SU-DHL-6 (cell line): ENCODE measurements around the gene FAN1.

ENCODE experiments used
- H2AFZ ChIP-seq: fragments of 200-600 bp; sonication (generic); 2 replicates; pipeline ENCODE4 v1.6.1; 2014; ENCODE audit warnings: low read depth, mild to moderate bottlenecking, moderate library complexity, mixed read lengths, antibody characterized with exemption, low read length; ENCODE audit not compliant: severe bottlenecking
- H3F3A ChIP-seq: fragments of 200-600 bp; shearing (Covaris generic); 2 replicates; pipeline ENCODE4 v1.6.0; 2016; ENCODE audit warnings: antibody characterized with exemption, mild to moderate bottlenecking; ENCODE audit not compliant: insufficient read depth
- H3K27ac ChIP-seq: fragments of 200-600 bp; sonication (generic); 2 replicates; pipeline ENCODE4 v1.5.1; 2016; ENCODE audit warnings: low read depth, mild to moderate bottlenecking, low read length, moderate library complexity, mixed read lengths
- H3K27me3 ChIP-seq: fragments of 200-600 bp; sonication (generic), shearing (Covaris generic); 2 replicates; pipeline ENCODE4 v1.6.0; 2014; ENCODE audit warnings: mild to moderate bottlenecking, low read length
- H3K36me3 ChIP-seq: fragments of 200-600 bp; sonication (generic); 2 replicates; pipeline ENCODE4 v1.6.1; 2014; ENCODE audit warnings: mild to moderate bottlenecking, low read length, mixed read lengths
- H3K4me2 ChIP-seq: fragments of 300-600, 200-600 bp; shearing (Covaris generic), sonication (generic); 2 replicates; pipeline ENCODE4 v1.6.0; 2014; ENCODE audit warnings: low read length, low read depth, mild to moderate bottlenecking; ENCODE audit not compliant: poor library complexity, severe bottlenecking
- H3K4me3 ChIP-seq: fragments of 200-600 bp; sonication (generic); 2 replicates; pipeline ENCODE4 v1.5.1; 2014; ENCODE audit warnings: antibody characterized with exemption, low read length, mild to moderate bottlenecking, mixed read lengths; ENCODE audit not compliant: insufficient read depth, poor library complexity, severe bottlenecking
- H3K79me2 ChIP-seq: fragments of 200-600 bp; sonication (generic); 2 replicates; pipeline ENCODE4 v1.6.1; 2014; ENCODE audit warnings: mild to moderate bottlenecking, low read length, moderate library complexity; ENCODE audit not compliant: insufficient read depth
- H3K9ac ChIP-seq: fragments of 200-600 bp; sonication (generic); 2 replicates; pipeline ENCODE4 v1.7.0; 2014; ENCODE audit warnings: mild to moderate bottlenecking, low read length
- H3K9me2 ChIP-seq: fragments of 200-600 bp; sonication (generic); replicated peaks from 2 replicates; pipeline ENCODE4 v1.6.1; 2014; ENCODE audit warnings: low read length; ENCODE audit not compliant: insufficient read depth
- H3K9me3 ChIP-seq: fragments of 200-600 bp; sonication (generic); 2 replicates; pipeline ENCODE4 v1.6.1; 2014; ENCODE audit warnings: low read length, mixed read lengths; ENCODE audit not compliant: insufficient read depth
- H4K20me1 ChIP-seq: fragments of 200-600 bp; sonication (generic); 2 replicates; pipeline ENCODE4 v1.6.1; 2014; ENCODE audit warnings: low read depth, mild to moderate bottlenecking, antibody characterized with exemption, low read length, moderate library complexity, mixed read lengths
- EZH2phosphoT487 ChIP-seq: fragments of 200-600 bp; sonication (generic), shearing (Covaris generic); conservative IDR thresholded peaks from 2 replicates; pipeline ENCODE4 v1.6.1; 2018; ENCODE audit warnings: mild to moderate bottlenecking, antibody characterized with exemption, low read length, moderate library complexity, mixed read lengths
- TF ChIP-seq, protein P1 (sequence below): fragments of 200-600 bp; sonication (generic); IDR thresholded peaks from one replicate; pipeline ENCODE4 v1.5.1; 2017; ENCODE audit warnings: antibody characterized with exemption, mild to moderate bottlenecking, low read length, moderate library complexity; ENCODE audit not compliant: insufficient read depth, poor library complexity, severe bottlenecking

FAN1 gene

DNA sequence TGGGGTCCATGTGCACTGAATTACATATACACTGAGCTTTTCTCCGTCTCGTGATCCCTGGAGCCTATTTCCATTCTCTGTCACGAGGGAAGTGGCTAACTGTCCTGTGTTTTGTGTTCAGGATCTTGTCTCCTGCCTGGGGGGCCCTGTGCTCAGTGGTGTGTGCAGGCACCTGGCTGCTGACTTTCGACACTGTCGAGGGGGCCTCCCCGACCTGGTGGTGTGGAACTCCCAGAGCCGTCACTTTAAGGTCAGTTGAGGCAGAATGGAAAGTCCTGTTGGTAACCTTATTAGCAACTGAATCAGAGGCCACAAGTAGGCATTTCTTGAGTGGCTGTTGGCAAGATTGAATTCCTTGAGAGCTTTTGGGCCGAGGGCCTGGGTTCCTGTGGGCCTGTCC, 26.7 kb downstream of the FAN1 start:
- Histone ChIP-seq H3F3A (no peaks in the 10 kb centered on the region), H3K4me3 (no peak overlapping the region), H3K79me2 (no peaks in the 10 kb centered on the region), H3K27me3 (no peaks in the 10 kb centered on the region), H4K20me1 (no peaks in the 10 kb centered on the region), H3K27ac (no peak overlapping the region), H2AFZ (no peak overlapping the region), H3K9me3 (no peaks in the 10 kb centered on the region), H3K9ac (no peak overlapping the region), H3K36me3 (no peaks in the 10 kb centered on the region), H3K4me2 (no peak overlapping the region), H3K9me2 (no peaks in the 10 kb centered on the region)
- no peak for TF ChIP-seq EZH2phosphoT487
- TF ChIP-seq, protein P1, sequence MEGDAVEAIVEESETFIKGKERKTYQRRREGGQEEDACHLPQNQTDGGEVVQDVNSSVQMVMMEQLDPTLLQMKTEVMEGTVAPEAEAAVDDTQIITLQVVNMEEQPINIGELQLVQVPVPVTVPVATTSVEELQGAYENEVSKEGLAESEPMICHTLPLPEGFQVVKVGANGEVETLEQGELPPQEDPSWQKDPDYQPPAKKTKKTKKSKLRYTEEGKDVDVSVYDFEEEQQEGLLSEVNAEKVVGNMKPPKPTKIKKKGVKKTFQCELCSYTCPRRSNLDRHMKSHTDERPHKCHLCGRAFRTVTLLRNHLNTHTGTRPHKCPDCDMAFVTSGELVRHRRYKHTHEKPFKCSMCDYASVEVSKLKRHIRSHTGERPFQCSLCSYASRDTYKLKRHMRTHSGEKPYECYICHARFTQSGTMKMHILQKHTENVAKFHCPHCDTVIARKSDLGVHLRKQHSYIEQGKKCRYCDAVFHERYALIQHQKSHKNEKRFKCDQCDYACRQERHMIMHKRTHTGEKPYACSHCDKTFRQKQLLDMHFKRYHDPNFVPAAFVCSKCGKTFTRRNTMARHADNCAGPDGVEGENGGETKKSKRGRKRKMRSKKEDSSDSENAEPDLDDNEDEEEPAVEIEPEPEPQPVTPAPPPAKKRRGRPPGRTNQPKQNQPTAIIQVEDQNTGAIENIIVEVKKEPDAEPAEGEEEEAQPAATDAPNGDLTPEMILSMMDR, result no peak

DNA sequence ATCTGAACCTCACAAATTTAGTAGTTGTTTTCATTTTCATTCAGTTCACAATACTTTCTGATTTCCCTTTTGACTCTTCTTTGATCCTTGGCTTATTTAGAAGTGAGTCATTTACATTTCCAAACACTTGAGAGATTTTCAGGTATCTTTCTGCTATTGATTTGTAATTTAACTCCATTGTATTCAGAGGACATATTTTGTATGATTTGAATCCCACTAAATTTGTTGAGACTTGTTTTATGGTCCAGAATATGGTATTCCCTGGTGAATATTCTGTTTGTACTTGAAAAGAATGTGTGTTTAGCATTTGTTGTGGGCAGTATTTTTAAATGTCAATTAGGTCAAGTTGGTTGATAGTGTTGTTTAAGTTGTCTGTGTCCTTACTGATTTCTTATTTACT, 29.6 kb downstream of the FAN1 start:
- H3K9me2 ChIP-seq, result no peaks in the 10 kb centered on the region
- TF ChIP-seq, protein P1, result no peak
- no peak for TF ChIP-seq EZH2phosphoT487
- H3K9me3 ChIP-seq, result no peaks in the 10 kb centered on the region
- H3K36me3 ChIP-seq, result no peaks in the 10 kb centered on the region; the same call in 1 of the 2 replicates
- no peak overlapping the region for H3K9ac ChIP-seq
- no peak overlapping the region for H3K27ac ChIP-seq
- no peaks in the 10 kb centered on the region for H3K27me3 ChIP-seq
- no peak overlapping the region for H3K4me2 ChIP-seq
- no peaks in the 10 kb centered on the region for H3K79me2 ChIP-seq
- no peaks in the 10 kb centered on the region for H3F3A ChIP-seq
- no peak overlapping the region for H2AFZ ChIP-seq
- H3K4me3 ChIP-seq, result no peak overlapping the region
- H4K20me1 ChIP-seq, result no peaks in the 10 kb centered on the region

DNA sequence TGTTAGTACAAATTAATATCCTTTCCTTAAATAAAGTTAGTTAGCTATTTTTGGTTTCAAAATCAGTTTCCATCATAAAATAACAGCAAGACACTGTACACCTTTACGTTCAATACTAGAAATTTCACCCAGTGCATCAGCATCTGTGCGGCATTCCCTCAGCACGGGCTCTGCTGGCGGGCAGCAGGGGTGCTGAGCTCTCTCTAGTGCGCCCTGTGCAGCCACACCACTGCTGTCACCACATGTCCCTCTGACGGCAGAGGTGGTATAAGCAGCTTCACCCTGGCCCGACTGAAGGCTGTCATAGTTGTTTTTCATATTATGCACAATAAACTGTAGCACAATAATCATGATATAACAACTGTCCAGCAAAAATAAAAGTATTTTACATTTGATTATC, 35.4 kb downstream of the FAN1 start:
- peaks cover 12% of the 10 kb centered on the region; the same call in 1 of the 2 replicates for H3K36me3 ChIP-seq
- H3K27ac ChIP-seq, result no peak overlapping the region
- no peak overlapping the region for H3K9ac ChIP-seq
- no peak overlapping the region for H2AFZ ChIP-seq
- no peaks in the 10 kb centered on the region for H3K27me3 ChIP-seq
- H3F3A ChIP-seq, result no peaks in the 10 kb centered on the region
- no peak for TF ChIP-seq EZH2phosphoT487
- TF ChIP-seq, protein P1, result no peak
- H4K20me1 ChIP-seq, result no peaks in the 10 kb centered on the region
- H3K4me2 ChIP-seq, result no peak overlapping the region
- no peaks in the 10 kb centered on the region for H3K79me2 ChIP-seq
- no peaks in the 10 kb centered on the region for H3K9me2 ChIP-seq
- H3K9me3 ChIP-seq, result no peaks in the 10 kb centered on the region
- no peak overlapping the region for H3K4me3 ChIP-seq

DNA sequence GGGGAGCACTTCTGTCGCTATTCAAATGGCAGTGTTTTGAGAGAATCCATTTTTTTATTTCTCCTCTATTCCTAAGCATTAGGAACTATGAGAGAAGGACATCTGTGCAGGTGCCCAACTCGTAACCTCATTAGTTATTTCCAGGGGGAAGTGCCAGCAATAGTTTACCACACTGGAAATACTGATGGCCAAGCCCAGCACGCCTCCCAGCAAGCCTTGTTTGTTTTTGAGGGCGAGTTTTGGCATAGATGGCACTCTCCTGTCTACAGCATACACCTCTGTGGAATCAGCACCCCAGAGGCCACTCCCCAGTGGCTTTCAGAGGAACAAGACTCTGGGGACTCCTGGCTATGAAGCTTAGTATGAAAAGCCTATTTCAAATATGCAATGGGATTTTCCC, 36.6 kb downstream of the FAN1 start:
- Histone ChIP-seq H3K79me2 (no peaks in the 10 kb centered on the region), H3K9me3 (no peaks in the 10 kb centered on the region), H3K9me2 (no peaks in the 10 kb centered on the region), H3K9ac (no peak overlapping the region), H2AFZ (no peak overlapping the region), H3K4me2 (no peak overlapping the region), H3K27ac (no peak overlapping the region), H4K20me1 (no peaks in the 10 kb centered on the region), H3K4me3 (no peak overlapping the region), H3F3A (no peaks in the 10 kb centered on the region), H3K36me3 (peaks cover 12% of the 10 kb centered on the region; the same call in 1 of the 2 replicates), H3K27me3 (no peaks in the 10 kb centered on the region)
- no peak for TF ChIP-seq EZH2phosphoT487
- TF ChIP-seq, protein P1, result no peak
